Measurements from ENCODE around the gene AADACL4. TPM values are rescaled to one million over a fixed set of nuclear protein-coding genes. Genes with fewer than 3 reads are reported as not detected.

AADACL4 gene
- total and polyA plus RNA-seq, 2 of the 8 experiments (the other 6 are each of a cell fraction or from before 2014, with no cell fraction given), result 0.08 TPM; not detected in 1

DNA sequence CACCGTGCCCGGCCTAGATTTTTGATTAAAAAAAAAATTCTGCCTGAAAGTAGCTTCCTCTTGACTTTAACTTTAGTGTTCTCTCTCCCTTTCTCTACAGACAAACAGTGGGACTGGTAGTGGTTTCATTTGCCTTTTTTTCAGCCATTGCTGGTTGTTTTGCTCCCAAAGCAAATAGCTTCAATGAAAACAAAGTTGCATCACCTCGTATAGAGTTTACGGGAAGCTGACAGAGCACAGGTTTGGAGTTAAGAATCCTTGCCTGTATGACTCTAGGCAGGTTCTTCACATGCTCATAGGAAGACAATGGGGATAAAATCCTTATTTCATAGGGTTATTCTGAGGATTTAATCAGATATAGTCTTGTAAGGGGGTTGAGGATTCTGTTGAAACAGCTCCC is 21.6 kb downstream of the AADACL4 start (continued):
- TF ChIP-seq, protein P1, sequence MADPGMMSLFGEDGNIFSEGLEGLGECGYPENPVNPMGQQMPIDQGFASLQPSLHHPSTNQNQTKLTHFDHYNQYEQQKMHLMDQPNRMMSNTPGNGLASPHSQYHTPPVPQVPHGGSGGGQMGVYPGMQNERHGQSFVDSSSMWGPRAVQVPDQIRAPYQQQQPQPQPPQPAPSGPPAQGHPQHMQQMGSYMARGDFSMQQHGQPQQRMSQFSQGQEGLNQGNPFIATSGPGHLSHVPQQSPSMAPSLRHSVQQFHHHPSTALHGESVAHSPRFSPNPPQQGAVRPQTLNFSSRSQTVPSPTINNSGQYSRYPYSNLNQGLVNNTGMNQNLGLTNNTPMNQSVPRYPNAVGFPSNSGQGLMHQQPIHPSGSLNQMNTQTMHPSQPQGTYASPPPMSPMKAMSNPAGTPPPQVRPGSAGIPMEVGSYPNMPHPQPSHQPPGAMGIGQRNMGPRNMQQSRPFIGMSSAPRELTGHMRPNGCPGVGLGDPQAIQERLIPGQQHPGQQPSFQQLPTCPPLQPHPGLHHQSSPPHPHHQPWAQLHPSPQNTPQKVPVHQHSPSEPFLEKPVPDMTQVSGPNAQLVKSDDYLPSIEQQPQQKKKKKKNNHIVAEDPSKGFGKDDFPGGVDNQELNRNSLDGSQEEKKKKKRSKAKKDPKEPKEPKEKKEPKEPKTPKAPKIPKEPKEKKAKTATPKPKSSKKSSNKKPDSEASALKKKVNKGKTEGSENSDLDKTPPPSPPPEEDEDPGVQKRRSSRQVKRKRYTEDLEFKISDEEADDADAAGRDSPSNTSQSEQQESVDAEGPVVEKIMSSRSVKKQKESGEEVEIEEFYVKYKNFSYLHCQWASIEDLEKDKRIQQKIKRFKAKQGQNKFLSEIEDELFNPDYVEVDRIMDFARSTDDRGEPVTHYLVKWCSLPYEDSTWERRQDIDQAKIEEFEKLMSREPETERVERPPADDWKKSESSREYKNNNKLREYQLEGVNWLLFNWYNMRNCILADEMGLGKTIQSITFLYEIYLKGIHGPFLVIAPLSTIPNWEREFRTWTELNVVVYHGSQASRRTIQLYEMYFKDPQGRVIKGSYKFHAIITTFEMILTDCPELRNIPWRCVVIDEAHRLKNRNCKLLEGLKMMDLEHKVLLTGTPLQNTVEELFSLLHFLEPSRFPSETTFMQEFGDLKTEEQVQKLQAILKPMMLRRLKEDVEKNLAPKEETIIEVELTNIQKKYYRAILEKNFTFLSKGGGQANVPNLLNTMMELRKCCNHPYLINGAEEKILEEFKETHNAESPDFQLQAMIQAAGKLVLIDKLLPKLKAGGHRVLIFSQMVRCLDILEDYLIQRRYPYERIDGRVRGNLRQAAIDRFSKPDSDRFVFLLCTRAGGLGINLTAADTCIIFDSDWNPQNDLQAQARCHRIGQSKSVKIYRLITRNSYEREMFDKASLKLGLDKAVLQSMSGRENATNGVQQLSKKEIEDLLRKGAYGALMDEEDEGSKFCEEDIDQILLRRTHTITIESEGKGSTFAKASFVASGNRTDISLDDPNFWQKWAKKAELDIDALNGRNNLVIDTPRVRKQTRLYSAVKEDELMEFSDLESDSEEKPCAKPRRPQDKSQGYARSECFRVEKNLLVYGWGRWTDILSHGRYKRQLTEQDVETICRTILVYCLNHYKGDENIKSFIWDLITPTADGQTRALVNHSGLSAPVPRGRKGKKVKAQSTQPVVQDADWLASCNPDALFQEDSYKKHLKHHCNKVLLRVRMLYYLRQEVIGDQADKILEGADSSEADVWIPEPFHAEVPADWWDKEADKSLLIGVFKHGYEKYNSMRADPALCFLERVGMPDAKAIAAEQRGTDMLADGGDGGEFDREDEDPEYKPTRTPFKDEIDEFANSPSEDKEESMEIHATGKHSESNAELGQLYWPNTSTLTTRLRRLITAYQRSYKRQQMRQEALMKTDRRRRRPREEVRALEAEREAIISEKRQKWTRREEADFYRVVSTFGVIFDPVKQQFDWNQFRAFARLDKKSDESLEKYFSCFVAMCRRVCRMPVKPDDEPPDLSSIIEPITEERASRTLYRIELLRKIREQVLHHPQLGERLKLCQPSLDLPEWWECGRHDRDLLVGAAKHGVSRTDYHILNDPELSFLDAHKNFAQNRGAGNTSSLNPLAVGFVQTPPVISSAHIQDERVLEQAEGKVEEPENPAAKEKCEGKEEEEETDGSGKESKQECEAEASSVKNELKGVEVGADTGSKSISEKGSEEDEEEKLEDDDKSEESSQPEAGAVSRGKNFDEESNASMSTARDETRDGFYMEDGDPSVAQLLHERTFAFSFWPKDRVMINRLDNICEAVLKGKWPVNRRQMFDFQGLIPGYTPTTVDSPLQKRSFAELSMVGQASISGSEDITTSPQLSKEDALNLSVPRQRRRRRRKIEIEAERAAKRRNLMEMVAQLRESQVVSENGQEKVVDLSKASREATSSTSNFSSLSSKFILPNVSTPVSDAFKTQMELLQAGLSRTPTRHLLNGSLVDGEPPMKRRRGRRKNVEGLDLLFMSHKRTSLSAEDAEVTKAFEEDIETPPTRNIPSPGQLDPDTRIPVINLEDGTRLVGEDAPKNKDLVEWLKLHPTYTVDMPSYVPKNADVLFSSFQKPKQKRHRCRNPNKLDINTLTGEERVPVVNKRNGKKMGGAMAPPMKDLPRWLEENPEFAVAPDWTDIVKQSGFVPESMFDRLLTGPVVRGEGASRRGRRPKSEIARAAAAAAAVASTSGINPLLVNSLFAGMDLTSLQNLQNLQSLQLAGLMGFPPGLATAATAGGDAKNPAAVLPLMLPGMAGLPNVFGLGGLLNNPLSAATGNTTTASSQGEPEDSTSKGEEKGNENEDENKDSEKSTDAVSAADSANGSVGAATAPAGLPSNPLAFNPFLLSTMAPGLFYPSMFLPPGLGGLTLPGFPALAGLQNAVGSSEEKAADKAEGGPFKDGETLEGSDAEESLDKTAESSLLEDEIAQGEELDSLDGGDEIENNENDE (IDR thresholded peaks at IDR 0.05; ENCODE audit: insufficient replicate concordance, low read length), result no peak
- TF ChIP-seq RFX5 (IDR thresholded peaks at IDR 0.05; ENCODE audit: borderline replicate concordance, low read depth, low read length) (no peak), NANOG (IDR thresholded peaks at IDR 0.05; ENCODE audit: insufficient read depth, low read depth, low read length, poor library complexity, severe bottlenecking) (no peak), TCF12 (IDR thresholded peaks at IDR 0.05; ENCODE audit: low read depth, low read length) (no peak), SIRT6 (IDR thresholded peaks at IDR 0.05; ENCODE audit: low read length) (no peak), ASH2L (IDR thresholded peaks at IDR 0.05; ENCODE audit: low read length) (no peak), HDAC2 (IDR thresholded peaks at IDR 0.05; ENCODE audit: borderline replicate concordance in 1 of 2, low read depth in 2 of 2, low read length in 2 of 2) (no peak)

All from H1 (cell line).